ENCODE data around the gene EEF1AKMT2. TPM values are rescaled to one million over a fixed set of nuclear protein-coding genes. Genes with fewer than 3 reads are reported as not detected.
"Not testable (repeated sequence)": the region's sequence is repeated elsewhere in the genome, so short reads cannot be mapped to it uniquely, and the experiment has no call there.

The EEF1AKMT2 gene
- polyA plus RNA-seq, 1 of the 3 experiments (the other 2 are of a cell fraction), result 14.0 TPM

- H3K4me3 ChIP-seq (ENCODE audit: low read depth in 2 of 2, low read length in 1 of 2), result no peak overlapping the region
- ChIA-PET POLR2A (no interaction called here), CTCF (interaction anchor here (1.1 to 6.5 kb wide), 6 partner anchors 8 to 300 kb away, joined by 3 to 105 read pairs (median 20); no protein-coding TSS in a partner anchor)
These were observed 44.7 kb downstream of the EEF1AKMT2 start for GRCh38 chr10:124746992-124747391.

GRCh38 chr10:124746447-124746846 lies 45.2 kb downstream of the EEF1AKMT2 start:
- peak overlapping the region in 1 of 2 experiments; percentile 34; a peak in 2 of 4 replicates for H3K27ac ChIP-seq (ENCODE audit: low read depth in 2 of 2, low read length in 1 of 2)
- H3K4me3 ChIP-seq (ENCODE audit: low read depth in 2 of 2, low read length in 1 of 2); POLR2A ChIA-PET; H3K79me2 ChIP-seq (ENCODE audit: insufficient read depth); H3K4me2 ChIP-seq; H4K20me1 ChIP-seq (ENCODE audit: insufficient read depth); H3K27me3 ChIP-seq (ENCODE audit: insufficient read depth); DNase-seq; H3K9me3 ChIP-seq; H2AFZ ChIP-seq (ENCODE audit: low read depth); H3K9ac ChIP-seq; H3K9me2 ChIP-seq: not testable (repeated sequence)
- peaks cover 4 to 11% of the 10 kb centered on the region in 2 experiments; a peak in 2 of 4 replicates for H3K4me1 ChIP-seq (ENCODE audit: control insufficient read depth in 1 of 2, insufficient read depth in 2 of 2, low read depth in 1 of 2, low read length in 1 of 2)
- CTCF ChIA-PET, result interaction anchor here (1.0 to 6.5 kb wide), 16 partner anchors 9 to 235 kb away, joined by 3 to 105 read pairs (median 4); partner anchors contain the start of gene EEF1AKMT2
- peaks cover 9 to 12% of the 10 kb centered on the region in 2 experiments for H3K36me3 ChIP-seq (replicated peaks in 1 of 2; ENCODE audit: control insufficient read depth in 1 of 2, insufficient read depth in 2 of 2, low read length in 1 of 2)
- WGBS (ENCODE audit: low lambda C conversion rate), result 95% methylated on average over 8 of the region's 8 CpGs
- peaks cover 17% of the 10 kb centered on the region for H3F3A ChIP-seq (replicated peaks; ENCODE audit: insufficient read depth)

More at GRCh38 chr10:124746992-124747391, 44.7 kb downstream of the EEF1AKMT2 start:
- no peaks in the 10 kb centered on the region for H3K27me3 ChIP-seq (ENCODE audit: insufficient read depth)
- TF ChIP-seq TAF1 (IDR thresholded peaks at IDR 0.05; ENCODE audit: borderline replicate concordance, low read depth, low read length) (no peak), RFX5 (IDR thresholded peaks at IDR 0.05; ENCODE audit: low read length) (no peak), EP300 (IDR thresholded peaks at IDR 0.05; ENCODE audit: borderline replicate concordance in 1 of 2, low read depth in 1 of 2, low read length in 1 of 2) (no peak), RXRA (IDR thresholded peaks at IDR 0.05; ENCODE audit: borderline replicate concordance, low read depth) (no peak), MEF2A (IDR thresholded peaks at IDR 0.05; ENCODE audit: borderline replicate concordance, low read depth) (no peak), FOSL2 (IDR thresholded peaks at IDR 0.05; ENCODE audit: borderline replicate concordance, low read depth) (no peak), ZBTB33 (IDR thresholded peaks at IDR 0.05; ENCODE audit: borderline replicate concordance, low read depth) (no peak), EZH2phosphoT487 (IDR thresholded peaks at IDR 0.05; ENCODE audit: borderline replicate concordance, low read depth) (no peak)
- WGBS (ENCODE audit: low lambda C conversion rate), result 98% methylated on average over 2 of the region's 2 CpGs
- 0 out of 2 replicates have a peak, but pooled peaks cover 3% of the 10 kb centered on the region for H4K20me1 ChIP-seq (ENCODE audit: insufficient read depth)
- H3K9me2 ChIP-seq, result no peaks in the 10 kb centered on the region
- H2AFZ ChIP-seq (ENCODE audit: low read depth), result no peak overlapping the region
- H3K79me2 ChIP-seq (ENCODE audit: insufficient read depth), result no peaks in the 10 kb centered on the region; the same call in 1 of the 2 replicates
- DNase-seq, result no peak
- peaks cover 9 to 14% of the 10 kb centered on the region in 2 experiments for H3K36me3 ChIP-seq (replicated peaks in 1 of 2; ENCODE audit: control insufficient read depth in 1 of 2, insufficient read depth in 2 of 2, low read length in 1 of 2)
- H3K4me2 ChIP-seq, result no peak overlapping the region
- H3K9ac ChIP-seq, result no peak overlapping the region
- H3K27ac ChIP-seq (ENCODE audit: low read depth in 2 of 2, low read length in 1 of 2), result no peak overlapping the region
- peaks cover 4 to 10% of the 10 kb centered on the region in 2 experiments; a peak in 2 of 4 replicates for H3K4me1 ChIP-seq (ENCODE audit: control insufficient read depth in 1 of 2, insufficient read depth in 2 of 2, low read depth in 1 of 2, low read length in 1 of 2)
- H3F3A ChIP-seq (replicated peaks; ENCODE audit: insufficient read depth), result peaks cover 13% of the 10 kb centered on the region
- H3K9me3 ChIP-seq, result no peaks in the 10 kb centered on the region

Measured in SK-N-SH (cell line).